ENCODE results near the gene SLC25A25.

The SLC25A25 gene

DNA sequence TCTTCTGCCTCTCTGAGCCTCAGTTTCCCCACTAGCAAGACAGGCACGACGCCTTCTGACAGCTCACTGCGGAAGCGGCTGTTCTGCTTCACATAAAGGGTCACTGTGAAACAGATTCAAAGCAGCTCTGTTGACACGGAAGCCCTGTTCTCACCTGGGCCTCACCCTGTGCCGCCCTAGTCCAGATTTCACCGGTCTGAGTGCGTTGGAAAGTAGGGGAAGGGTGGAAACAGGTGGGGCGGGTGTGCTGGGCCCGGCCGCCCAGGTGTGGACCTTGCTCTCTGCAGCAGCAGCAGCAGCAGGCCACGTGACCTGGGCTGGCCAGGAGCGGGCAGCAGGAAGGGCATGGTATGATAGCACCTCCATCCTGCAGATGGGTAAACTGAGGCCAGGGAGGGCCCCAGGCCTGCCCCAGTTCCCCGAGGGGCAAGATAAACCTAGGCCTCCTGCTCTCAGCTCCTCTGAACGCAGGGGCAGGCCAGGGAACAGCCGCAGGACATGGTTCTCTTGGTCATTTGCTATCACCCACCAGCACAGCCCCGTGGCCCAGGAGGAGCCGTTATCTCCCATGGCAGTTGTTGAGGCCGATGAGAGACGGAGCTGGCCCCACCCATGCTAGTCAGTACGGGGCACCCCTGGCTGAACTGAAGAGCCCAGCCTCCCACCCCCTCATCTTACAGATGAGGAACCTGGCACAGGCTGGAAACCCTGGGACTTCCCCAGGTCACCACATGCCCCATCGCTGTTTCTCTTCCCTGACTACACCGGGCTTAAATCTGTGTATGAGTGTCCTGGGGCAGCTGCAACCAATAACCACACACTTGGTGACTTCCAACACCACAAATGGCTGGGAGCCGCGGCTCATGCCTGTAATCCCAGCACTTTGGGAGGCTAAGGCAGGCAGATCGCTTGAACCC is 47.4 kb downstream of the SLC25A25 start:
- DNase-seq = no peak

DNA sequence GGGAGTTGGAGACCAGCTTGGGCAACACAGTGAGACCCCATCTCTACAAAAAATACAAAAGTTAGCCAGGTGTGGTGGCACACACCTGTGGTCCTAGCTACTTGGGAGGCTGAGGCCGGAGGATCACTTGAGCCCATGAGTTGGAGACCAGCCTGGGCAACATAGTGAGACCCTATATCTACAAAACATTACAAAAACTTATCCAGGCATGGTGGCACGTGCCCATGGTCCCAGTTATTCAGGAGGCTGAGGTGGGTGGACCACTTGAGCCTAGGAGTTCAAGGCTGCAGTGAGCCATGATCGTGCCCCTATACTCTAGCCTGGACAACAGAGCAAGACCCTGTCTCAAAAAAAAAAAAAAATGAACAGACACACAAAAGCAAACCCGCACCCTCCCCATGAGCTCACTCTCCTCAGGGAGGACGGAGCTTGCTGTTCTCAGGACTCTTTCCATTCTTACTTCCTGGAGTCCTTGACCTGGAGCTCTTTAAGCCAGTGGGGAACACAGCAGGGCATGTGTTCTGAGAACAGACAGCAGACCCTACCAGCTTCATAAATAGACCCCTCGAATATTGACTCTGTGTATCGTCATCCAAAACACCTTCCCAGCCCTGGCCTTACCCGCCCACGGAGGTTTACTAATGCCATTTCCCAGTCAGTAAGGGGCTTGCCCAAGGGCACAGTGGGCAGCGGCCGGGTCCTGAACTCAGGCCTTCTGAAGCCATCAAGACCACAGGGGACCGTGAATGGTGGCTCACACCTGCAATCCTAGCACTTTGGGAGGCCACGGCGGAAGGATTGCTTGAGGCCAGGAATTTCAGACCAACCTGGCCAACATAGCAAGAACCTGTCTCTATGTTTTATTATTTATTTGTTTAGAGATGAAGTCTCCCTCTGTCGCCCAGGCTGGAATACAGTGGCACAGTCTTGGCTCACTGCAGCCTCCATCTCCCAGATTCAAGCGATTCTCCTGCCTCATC is 48.4 kb downstream of the SLC25A25 start:
- no peak for DNase-seq

DNA sequence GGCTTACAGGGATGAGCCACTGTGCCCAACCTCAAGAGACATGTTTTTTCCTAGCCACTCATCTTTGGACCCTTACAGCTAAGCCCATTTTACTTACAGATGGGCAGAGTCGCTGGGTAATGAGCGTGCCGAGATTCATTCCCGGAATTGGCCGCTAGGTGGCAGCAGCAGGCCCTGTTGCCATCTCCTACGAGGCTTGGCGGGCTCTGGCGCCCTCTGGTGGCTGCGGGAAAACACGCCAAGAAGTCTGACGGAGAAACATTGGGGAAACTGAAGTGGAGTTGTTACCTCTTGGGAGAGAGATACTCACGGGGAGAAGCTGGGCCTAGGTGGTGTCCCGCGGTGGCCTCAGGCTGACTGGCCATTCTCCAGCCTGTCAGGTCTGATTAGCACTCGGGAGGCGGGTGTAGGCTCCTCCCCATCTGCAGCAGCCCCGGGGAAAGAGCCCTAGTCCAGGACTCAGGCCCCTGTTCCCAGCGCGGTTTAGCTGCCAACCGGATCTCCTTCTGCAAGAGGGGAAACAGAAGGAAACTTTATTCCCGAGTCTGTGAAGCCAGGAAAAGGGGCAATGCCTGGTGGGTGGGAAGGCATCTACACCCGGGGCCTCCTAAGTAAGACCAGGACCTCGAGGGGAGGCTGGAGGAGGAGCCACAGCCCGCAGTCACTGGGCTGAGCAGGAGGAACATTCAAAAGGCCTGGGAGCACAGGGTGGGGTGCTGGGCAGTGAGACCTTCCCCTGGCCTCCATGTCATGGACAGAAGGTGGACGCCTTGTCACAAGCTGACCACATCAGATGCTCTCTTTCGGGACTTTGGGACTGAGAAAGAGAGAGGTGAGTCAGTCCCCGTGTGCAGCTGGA is 49.8 kb downstream of the SLC25A25 start:
- DNase-seq = peak; percentile 99

DNA sequence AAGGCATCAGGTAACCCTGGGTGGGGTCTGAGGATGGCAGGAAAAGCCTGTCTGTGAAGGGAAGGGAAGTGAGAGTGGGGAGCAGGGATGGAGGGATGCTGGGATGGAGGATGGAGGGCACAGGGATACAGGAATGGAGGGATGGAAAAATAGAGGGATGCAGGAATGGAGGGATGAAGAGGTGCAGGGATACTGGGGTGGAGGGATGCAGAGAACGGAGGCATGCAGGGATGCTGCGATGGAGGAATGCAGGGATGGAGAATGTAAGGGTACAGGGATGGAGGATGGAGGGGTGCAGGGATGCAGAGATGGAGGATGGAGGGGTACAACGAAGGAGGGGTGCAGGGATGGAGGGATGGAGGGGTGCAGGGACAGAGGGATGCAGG is 50.4 kb downstream of the SLC25A25 start:
- DNase-seq = no peak

DNA sequence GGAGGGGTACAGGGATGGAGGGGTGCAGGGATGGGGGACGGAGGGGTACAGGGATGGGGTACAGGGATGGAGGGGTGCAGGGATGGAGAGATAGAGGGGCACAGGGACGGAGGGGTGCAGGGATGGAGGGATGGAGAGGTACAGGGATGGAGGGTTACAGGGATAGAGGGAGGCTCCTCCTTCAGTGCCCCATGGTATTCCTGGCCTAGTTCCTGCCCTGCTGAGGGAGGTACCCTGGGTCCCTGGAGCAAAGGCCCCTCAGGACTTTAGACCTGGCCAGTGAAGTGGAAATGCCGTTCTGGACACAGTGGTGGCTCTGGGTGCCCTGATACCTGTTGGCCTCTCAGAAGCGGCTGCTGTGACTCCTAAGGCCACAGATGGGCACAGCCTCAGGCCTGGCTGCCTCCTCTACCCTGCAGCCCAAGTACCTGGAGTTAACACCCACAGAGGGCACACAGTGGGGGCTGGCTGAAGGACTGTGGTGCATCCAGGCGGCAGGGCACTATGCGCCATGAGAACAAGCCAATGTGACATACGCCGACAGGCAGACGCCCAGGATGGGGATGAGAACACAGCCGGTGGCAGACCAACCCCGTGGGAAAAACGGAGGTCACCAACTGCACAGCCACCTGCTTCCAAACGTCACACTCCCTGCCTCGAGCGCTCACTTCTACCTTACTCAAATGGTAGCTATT is 51.1 kb downstream of the SLC25A25 start:
- no peak for DNase-seq

DNA sequence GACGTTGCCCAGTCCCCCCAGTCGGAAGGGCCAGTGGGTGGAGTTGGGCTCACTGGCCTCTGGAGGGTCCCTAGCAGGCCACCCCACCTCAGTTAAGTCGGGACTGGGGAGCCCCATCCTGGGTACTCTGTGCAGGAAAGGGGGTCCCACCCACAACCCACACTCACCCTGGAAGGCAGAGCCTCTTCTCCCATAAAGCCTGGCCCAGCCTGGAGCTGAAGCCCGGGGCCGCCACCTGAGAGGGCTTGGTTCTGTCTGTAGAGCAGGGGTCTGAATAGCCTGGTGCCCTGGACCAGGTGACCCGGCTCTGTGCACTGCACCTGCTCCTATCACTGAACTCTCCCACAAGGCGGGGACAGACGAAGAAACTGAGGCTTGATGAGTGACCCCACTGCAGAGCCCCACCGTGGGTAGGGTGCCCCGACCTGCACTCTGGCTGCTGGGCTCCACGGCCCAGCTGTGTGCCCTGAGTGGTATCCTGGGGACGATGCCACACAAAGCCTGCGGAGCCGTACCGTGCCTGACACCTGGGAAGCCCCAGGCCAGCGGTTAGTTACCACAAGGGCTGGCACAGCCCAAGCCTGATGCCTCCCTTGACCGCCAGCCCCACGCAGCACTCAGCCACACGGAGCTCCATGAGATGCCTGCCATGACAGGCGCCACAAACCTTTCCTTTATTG is 52.2 kb downstream of the SLC25A25 start:
- no peak for DNase-seq

DNA sequence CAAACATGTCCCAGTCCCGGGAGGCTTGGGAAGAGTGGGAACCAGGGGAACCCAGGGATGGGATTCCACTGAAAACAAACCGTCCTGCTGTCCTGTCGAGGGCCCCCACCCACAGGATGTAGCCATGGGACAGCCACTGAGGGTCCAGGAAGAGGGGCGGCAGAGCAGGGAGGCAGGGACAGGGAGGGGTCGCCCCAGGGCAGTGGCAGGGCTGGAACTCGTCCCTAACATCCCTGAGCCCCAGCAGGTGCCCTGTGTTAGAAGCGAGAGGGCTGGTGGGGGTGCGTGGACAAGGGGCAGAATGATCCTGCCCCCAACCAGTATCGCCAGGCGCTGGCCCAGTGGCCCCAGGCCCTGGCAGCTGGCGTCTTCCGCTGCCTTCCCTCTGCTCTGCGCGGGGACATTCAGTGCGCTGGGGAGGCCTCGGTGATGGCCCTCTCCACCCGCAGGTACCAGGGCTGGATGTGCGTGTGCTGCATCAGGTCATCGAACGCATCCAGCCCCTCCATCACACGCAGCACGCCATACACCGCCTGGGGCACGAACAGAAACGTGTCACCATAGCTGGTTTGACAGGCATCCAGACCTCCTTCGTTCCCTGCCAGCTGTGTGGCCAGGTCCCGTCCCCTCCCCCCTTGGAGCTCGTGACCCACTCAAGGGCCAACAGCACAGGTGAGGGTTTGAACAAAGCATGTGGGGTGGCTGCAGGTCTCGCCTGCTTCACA is 52.9 kb downstream of the SLC25A25 start:
- DNase-seq = no peak

DNA sequence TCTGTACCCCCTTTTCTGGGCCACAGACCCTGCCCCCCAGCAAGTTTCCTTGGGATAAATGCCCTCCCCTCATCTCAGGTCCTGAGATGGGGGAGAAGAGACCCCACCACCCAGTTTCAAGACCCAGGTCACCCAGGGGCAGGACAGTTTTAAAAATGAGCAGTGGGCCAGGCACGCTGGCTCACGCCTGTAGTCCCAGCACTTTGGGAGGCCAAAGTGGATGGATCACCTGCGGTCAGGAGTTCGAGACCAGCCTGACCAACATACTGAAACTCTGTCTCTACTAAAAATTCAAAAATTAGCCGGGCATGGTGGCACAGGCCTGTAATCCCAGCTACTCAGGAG is 53.4 kb downstream of the SLC25A25 start:
- no peak for DNase-seq

DNA sequence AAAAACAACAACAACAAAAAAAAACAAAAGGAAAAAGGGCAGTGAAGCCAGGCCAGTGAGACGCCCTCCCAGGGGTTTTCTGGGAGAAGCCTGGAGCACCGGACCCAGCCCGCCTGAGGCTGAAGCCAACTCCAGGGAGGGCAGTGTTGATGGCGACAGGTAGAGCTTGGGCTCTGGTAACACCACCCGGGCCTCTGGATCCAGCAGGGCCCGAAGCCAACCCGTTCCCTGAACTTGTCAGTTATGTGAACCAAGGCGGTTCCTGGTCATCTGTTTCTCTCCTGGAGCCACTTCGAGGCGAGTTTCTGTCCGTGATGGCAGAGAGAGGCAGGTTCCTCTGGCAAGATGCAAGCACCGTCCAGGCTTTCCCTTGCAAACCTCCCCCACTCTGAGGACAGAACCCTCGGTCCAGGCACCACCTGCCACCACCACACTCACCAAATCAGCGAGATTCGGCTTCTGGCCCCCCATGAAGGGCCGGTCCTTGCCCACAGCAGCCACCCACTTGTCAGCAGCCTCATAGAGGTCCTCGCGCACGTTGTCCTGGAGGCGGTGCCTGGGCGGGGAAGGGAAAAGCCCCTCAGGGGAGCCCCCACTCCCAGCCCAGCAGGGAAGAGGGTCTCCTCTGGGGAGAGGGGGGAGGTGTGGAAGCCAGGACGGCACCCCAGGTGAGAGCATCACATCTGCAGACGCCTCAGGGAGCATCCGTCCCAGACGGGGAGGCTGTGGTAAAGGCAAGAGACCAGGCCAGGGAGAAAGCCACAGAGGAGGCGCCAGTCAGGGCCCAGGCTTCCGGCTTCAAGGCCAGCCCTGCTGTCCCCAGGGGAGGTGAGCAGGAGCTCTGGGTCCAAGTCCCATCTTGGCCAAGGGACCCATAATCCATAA is 54.1 kb downstream of the SLC25A25 start:
- no peak for DNase-seq

DNA sequence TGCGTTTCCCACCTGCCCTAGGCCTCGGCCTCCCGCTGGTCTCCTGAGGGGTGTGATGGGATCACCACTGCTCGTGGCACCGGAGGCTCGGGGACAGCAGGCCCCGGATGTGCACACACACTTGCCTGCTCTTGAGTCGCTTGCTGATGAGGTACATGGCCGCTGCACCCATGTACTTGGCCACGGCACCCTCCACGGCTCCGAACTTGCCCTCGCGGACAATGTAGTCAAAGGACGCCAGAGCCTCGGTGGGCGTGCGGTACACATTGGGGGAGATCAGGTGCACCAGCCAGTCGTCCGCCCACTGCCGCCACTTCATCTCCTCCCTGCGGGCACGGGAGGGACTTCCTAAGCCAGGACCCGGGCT is 54.8 kb downstream of the SLC25A25 start:
- no peak for DNase-seq

DNA sequence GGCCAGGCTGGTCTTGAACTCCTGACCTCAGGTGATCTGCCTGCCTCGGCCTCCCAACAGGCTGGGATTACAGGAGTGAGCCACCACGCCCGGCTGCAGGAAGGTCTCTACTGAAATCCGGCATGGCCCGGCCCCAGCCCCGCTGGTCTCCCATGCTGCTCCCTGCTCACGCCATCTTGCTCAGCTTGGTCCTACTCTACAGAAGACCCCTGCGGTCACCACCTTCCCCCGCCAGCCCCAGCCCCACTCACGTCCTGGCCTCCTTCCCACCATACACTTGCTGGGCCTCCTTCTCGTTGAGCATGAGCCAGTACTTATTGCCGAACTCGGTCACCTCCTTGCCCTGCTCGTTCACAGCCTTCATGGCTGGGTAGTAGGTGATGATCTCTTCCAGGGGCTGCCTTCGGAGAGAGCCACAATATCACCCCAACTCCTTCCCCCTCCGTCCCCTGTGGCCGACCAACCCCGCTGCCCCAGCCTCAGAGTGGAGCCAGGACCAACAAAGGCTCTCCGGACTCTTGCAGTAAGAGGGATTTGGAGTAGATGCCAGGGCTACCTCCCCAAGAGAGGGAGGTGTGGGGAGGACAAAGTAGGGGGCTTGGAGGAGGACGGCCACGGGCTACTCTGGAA is 55.5 kb downstream of the SLC25A25 start:
- no peak for DNase-seq

DNA sequence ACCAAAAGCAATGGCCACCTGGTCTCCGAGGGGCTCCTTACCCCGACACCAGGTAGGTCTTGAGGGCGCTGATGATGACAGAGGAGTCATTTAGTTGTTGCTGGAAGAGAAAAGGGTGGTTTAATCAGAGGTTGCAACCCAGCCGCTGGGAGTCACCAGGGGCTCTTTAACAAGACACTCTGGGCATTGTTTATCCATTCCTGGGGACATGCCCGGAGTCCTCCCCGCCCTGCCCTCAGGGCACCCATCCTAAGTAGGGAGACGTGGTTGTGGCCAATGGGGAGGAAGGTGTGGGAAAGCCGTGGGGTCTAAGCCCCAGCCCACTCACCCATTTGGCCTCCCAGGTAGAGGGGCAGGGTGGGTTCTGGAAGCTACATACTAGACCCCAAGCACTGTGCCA is 56.4 kb downstream of the SLC25A25 start:
- no peak for DNase-seq

DNA sequence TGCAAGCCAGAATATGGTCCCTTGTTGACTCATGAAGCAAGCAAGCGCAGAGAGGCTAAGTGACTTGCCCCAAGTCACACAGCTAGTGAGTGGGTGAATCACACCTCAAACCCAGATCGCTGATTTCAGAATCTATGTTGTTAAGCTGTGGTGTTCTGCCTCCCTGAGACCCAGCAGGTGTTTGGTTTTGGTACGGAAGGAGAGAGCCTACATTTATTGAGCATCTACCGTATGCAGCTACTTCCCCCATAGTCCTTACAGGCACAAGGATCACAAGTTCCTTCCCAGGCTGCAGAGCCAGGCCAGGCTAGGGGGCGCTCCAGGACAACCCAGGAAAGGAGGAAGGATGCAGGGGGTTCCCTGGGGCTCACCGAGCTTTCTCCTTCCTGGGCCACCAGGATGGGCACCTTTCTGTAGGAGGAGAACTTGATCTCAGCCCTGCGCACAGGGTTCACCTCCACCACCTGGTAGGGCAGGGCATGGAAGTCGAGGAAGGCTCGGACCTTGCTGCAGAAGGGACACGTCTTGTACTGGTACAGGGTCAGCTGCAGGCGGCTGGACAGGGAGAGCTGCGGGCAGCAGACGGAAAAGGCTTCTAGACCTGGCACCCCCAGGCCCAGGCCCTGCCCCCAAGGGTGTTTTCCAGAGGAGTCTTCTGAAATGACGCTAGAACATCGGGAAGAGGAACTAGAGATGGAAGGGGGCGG is 57.0 kb downstream of the SLC25A25 start:
- peak; percentile 37 for DNase-seq

DNA sequence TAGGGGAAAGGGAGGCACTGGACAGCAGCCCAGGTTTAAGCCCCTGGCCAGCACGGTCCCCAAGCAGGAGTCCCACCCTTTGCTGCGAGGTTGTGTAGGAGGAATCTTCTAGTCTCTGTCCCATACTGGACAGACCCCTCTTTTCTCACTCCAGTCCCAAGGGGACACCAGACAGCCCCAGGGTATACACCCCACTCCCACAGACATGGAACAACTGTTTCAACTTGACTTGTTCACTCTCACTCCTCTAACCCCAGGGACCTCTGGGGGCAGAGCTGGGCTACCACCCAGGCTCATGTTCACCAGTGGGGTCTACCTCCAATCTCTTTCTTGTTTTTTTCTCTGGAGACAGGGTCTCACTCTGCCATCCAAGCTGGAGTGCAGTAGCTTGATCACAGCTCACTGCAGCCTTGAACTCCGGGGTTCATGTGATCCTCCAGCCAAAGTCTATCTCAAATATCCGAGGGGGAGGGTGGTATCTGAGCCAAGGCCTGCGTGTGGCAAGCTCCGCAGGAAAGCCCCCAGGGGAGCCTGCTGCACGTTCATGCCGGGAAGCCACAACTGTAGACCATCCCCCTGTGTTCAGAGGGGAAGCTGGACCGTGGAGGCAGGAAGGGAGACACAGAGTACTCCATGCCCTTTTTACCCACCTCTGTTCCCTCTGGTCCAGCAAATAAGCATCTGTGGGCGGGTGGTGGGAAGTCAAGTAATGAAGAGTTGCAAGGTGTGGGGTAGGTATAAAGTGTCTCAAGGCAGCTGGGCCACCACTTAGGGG is 57.7 kb downstream of the SLC25A25 start:
- no peak for DNase-seq

DNA sequence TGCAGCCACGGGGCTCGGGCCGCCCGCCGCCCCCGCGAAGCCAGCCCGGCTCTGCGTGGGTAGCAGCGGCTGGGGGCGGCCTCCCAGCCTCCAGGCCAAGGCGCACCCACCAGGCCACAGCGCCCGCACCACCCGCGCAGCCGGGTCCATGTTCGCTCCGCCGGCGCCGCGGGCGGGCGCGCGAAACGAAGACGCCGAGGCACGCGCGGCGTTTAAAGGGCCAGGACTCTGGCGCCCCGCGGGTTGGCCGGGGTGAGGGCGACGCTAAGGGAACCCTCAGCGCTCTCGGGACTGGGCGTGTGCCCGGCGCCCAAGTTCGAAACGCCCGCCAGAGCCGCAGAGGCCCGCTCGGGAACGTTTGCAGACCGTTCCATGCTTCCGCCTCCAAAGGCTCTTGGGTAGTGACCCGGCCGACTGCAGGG is 59.5 kb downstream of the SLC25A25 start, which contains the start of gene PTGES2:
TSS of gene PTGES2 (minus strand) at position 162 of the 422 bp plus-strand sequence. CDS start at position 150, 12 bp downstream.
- peak; percentile 84 for DNase-seq

DNA sequence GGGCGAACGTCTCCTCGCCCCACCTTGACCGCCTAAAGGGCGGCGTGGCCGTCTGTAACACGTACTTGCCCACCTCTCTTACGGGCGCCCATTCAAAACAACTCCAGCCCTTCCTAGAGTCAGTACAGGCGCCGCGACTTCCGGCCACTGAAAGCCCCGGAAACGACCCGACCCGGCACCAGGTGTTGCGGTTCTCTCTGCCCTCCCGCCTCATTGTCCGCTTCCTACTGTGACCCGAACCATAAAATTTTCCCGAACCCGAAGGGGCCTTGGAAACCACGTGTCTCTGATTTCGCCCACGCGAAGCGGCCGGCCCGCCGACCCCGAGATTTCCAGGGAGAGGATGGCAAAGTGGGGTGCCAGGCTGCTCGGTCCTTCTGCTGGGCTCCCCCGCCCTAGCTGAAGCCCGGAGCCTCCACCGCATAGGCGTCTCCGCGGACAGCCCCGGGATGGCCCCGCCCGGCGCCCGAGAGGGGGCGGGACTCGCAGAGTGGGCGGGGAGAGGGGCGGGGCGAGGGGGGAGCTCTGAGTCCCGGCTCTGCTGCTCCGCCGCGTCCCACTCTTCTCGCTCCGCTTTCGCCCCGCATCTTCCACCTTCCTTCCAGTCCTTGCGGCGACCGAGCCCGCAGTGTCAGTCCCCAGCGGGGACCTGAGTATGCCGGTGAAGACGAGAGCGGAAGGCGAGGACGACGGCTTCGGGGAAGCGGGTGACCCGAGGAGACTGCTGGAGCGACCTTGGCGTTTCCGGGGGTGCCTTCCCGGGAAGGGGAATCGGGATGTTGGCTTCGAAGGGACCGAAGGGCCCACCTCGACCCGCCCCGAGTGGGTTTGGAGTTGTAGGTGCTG is 60.2 kb downstream of the SLC25A25 start:
- DNase-seq = peak; percentile 82

Data from activated CD8-positive, alpha-beta memory T cell treated with anti-CD3 and anti-CD28 coated beads, Interleukin-2, amount 50 U/mL, for 4 hours (primary cell).